Adrenal gland (tissue), 5 donors: ENCODE results near the gene CGNL1.

Experiments used
- CTCF ChIP-seq, 6 experiments: fragments of 450-650 bp in 4 of 6; fragments of 200-600 bp in 2 of 6; sonication (generic) in 1 of 6; IDR thresholded peaks; 1 replicate in 5 of 6; 2 replicates in 1 of 6; pipeline versions ENCODE4 v1.5.1 to v1.8.0; 2016 to 2021; ENCODE audit warnings: antibody characterized with exemption in 6 of 6, mild to moderate bottlenecking in 2 of 6, moderate library complexity in 1 of 6
- POLR2A ChIP-seq, 2 donors: fragments of 450-650 bp; IDR thresholded peaks; one replicate each; pipeline ENCODE4 v1.6.1; 2017; ENCODE audit warnings: antibody characterized with exemption in 2 of 2, mild to moderate bottlenecking in 2 of 2, moderate library complexity in 1 of 2
- donor health status: DM: no; HTN: no; CAD: no.

- no peak for TF ChIP-seq CTCF (IDR thresholded peaks at IDR 0.05)
- TF ChIP-seq POLR2A (IDR thresholded peaks at IDR 0.05) = no peak
These were observed 14.3 kb downstream of the CGNL1 start for GRCh38 chr15:57390583-57390982.
